MM.1S (cell line): ENCODE data around the gene LRP10.

ENCODE experiments used
- CTCF ChIP-seq: fragments of 300-600 bp; sonication (generic); IDR thresholded peaks from 2 replicates; pipeline ENCODE4 v1.5.1; 2016; ENCODE audit warnings: antibody characterized with exemption, low read length, mixed read lengths
- EZH2 ChIP-seq: fragments of 300-600 bp; sonication (generic); optimal IDR thresholded peaks from 2 replicates; pipeline ENCODE3; 2017; ENCODE audit warnings: low read depth, mild to moderate bottlenecking, antibody characterized with exemption, low read length, mixed read lengths
- EZH2phosphoT487 ChIP-seq: fragments of 300-600 bp; sonication (generic); IDR thresholded peaks from 2 replicates; pipeline ENCODE4 v1.6.1; 2018; ENCODE audit warnings: antibody characterized with exemption, low read length

- TF ChIP-seq CTCF, result no peak
- TF ChIP-seq EZH2, result no peak
- no peak for TF ChIP-seq EZH2phosphoT487
Measured at GRCh38 chr14:22883173-22883976, 11.8 kb downstream of the LRP10 start, which contains the start of gene REM2.
